A673 (cell line): Measurements from ENCODE around the gene MYLK. TPM values are rescaled to one million over a fixed set of nuclear protein-coding genes. Genes with fewer than 3 reads are reported as not detected.

Experiments
- BruUV-seq: library from RNA; stranded (reverse); fragments of 400-500 nt; replicated peaks from 2 replicates; lab custom pipeline; 2021; lab: Mats Ljungman, UMichigan
- CTCF ChIA-PET: fragments of 300-600 bp; sonication (Branson Sonifier 250); formaldehyde crosslinking; loops from one replicate; lab custom pipeline; 2022; ENCODE audit warnings: antibody characterized with exemption; lab: Charles Lee
- POLR2A ChIA-PET: fragments of 300-600 bp; sonication (Branson Sonifier 250); formaldehyde crosslinking; loops from one replicate; lab custom pipeline; 2022; ENCODE audit warnings: antibody characterized with exemption; ENCODE audit not compliant: low non-redundant PET; lab: Charles Lee
- DNase-seq: peaks from one replicate; pipeline ENCODE4 v3.0.0-alpha.2; 2015; ENCODE audit warnings: low spot score
- H3K27ac ChIP-seq: fragments of 200-600 bp; sonication (generic); 2 replicates; pipeline ENCODE4 v1.5.1; 2016; ENCODE audit warnings: mixed run types, low read depth, mild to moderate bottlenecking, mixed read lengths, antibody characterized with exemption, low read length; ENCODE audit not compliant: poor library complexity, severe bottlenecking
- H3K27me3 ChIP-seq: fragments of 200-600 bp; sonication (generic); replicated peaks from 2 replicates; pipeline ENCODE4 v1.6.1; 2017; ENCODE audit warnings: mixed run types, low read depth, mild to moderate bottlenecking, mixed read lengths, antibody characterized with exemption, low read length; ENCODE audit not compliant: insufficient read depth, poor library complexity
- H3K36me3 ChIP-seq: fragments of 200-600 bp; sonication (generic); 2 replicates; pipeline ENCODE4 v1.6.1; 2016; ENCODE audit warnings: mixed run types, mild to moderate bottlenecking, mixed read lengths, antibody characterized with exemption, low read length; ENCODE audit not compliant: insufficient read depth, poor library complexity, severe bottlenecking
- H3K4me1 ChIP-seq: fragments of 200-600 bp; sonication (generic); 2 replicates; pipeline ENCODE4 v1.6.1; 2017; ENCODE audit warnings: mixed run types, mild to moderate bottlenecking, mixed read lengths, antibody characterized with exemption, low read length; ENCODE audit not compliant: insufficient read depth, poor library complexity, severe bottlenecking
- H3K4me3 ChIP-seq: fragments of 200-600 bp; sonication (generic); 2 replicates; pipeline ENCODE4 v1.5.1; 2016; ENCODE audit warnings: low read depth, mixed run types, mild to moderate bottlenecking, mixed read lengths, low read length; ENCODE audit not compliant: poor library complexity, severe bottlenecking
- H3K9me3 ChIP-seq: fragments of 200-600 bp; sonication (generic); 2 replicates; pipeline ENCODE4 v1.6.1; 2016; ENCODE audit warnings: mixed run types, low read depth, mild to moderate bottlenecking, mixed read lengths, antibody characterized with exemption, low read length; ENCODE audit not compliant: poor library complexity, severe bottlenecking
- EZH2 ChIP-seq: fragments of 200-600 bp; sonication (generic); IDR thresholded peaks from 2 replicates; pipeline ENCODE4 v1.6.1; 2017; ENCODE audit warnings: borderline replicate concordance, low read depth, mild to moderate bottlenecking, mixed read lengths, antibody characterized with exemption, low read length; ENCODE audit not compliant: poor library complexity, severe bottlenecking
- intact Hi-C: fragments of 100-400 bp; cut with micrococcal nuclease; formaldehyde crosslinking; loops from one replicate; pipeline ENCODE4 v1.10.0; 2022; ENCODE audit not compliant: unreplicated experiment
- total RNA-seq: library from RNA; stranded (reverse); gene quantifications from 2 replicates; pipeline ENCODE4 v1.2.3, GENCODE V29; 2021
- TF ChIP-seq, protein P1 (sequence below): fragments of 300-800, 200-600 bp; sonication (generic); conservative IDR thresholded peaks from 2 replicates; pipeline ENCODE4 v1.5.1; 2017; ENCODE audit warnings: low read depth, mild to moderate bottlenecking, antibody characterized with exemption, low read length, moderate library complexity, mixed read lengths

The MYLK gene
- total RNA-seq, 1 experiment from 2014 or later, result 3.9 TPM

DNA sequence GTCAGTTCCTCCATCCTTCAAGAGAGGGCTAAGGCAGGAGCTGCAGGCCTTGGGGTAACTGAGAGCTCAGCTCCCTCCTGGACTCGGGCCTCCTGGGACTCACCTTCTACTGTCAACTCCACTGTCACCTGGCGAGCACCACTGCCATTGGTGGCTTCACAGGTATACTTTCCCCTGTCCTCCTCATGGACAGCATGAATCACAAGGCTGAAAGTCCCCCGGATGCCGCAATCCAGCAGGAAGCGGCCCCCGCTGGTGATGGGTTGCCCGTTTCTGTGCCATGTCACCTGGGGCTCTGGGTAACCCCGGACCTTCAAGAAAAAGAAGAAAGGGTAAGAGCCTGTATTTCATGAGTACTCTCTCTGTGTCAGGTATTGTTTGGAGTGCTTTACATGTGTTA lies 131.9 kb downstream of the MYLK start:
- Histone ChIP-seq H3K9me3 (no peaks in the 10 kb centered on the region), H3K36me3 (no peaks in the 10 kb centered on the region), H3K4me3 (no peak overlapping the region), H3K27ac (no peak overlapping the region), H3K27me3 (no peaks in the 10 kb centered on the region), H3K4me1 (peaks cover 6% of the 10 kb centered on the region)
- ChIA-PET CTCF (no interaction called here), POLR2A (no interaction called here)
- intact Hi-C loops, result no loop called here
- BruUV-seq, result no TSS peak
- TF ChIP-seq EZH2, result no peak
- TF ChIP-seq, protein P1, sequence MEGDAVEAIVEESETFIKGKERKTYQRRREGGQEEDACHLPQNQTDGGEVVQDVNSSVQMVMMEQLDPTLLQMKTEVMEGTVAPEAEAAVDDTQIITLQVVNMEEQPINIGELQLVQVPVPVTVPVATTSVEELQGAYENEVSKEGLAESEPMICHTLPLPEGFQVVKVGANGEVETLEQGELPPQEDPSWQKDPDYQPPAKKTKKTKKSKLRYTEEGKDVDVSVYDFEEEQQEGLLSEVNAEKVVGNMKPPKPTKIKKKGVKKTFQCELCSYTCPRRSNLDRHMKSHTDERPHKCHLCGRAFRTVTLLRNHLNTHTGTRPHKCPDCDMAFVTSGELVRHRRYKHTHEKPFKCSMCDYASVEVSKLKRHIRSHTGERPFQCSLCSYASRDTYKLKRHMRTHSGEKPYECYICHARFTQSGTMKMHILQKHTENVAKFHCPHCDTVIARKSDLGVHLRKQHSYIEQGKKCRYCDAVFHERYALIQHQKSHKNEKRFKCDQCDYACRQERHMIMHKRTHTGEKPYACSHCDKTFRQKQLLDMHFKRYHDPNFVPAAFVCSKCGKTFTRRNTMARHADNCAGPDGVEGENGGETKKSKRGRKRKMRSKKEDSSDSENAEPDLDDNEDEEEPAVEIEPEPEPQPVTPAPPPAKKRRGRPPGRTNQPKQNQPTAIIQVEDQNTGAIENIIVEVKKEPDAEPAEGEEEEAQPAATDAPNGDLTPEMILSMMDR, result no peak
- no peak for DNase-seq

DNA sequence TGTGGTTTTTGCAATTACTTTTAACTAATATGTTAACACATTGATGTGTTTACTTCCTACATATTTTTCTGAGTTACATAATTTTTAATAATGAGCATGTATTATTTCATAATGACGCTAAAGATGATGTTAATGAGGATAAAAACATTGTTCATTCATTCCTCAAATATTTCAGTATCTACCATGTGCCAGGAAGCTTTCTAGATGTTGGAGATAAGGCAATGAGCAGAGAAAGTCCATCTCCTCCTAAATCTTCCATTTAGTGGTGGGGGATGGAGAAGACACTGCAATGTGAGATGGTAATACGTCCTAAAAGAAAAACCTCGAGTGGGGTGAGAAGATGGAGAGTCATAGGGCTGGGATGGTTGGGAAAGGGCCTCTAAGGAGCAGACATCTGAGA lies 132.7 kb downstream of the MYLK start:
- Histone ChIP-seq H3K36me3 (no peaks in the 10 kb centered on the region), H3K4me3 (no peak overlapping the region), H3K27me3 (no peaks in the 10 kb centered on the region), H3K4me1 (no peaks in the 10 kb centered on the region), H3K9me3 (no peaks in the 10 kb centered on the region), H3K27ac (no peak overlapping the region)
- intact Hi-C loops, result no loop called here
- no peak for TF ChIP-seq EZH2
- TF ChIP-seq, protein P1, result no peak
- no peak for DNase-seq
- CTCF ChIA-PET, result no interaction called here
- BruUV-seq, result no TSS peak
- POLR2A ChIA-PET, result no interaction called here

DNA sequence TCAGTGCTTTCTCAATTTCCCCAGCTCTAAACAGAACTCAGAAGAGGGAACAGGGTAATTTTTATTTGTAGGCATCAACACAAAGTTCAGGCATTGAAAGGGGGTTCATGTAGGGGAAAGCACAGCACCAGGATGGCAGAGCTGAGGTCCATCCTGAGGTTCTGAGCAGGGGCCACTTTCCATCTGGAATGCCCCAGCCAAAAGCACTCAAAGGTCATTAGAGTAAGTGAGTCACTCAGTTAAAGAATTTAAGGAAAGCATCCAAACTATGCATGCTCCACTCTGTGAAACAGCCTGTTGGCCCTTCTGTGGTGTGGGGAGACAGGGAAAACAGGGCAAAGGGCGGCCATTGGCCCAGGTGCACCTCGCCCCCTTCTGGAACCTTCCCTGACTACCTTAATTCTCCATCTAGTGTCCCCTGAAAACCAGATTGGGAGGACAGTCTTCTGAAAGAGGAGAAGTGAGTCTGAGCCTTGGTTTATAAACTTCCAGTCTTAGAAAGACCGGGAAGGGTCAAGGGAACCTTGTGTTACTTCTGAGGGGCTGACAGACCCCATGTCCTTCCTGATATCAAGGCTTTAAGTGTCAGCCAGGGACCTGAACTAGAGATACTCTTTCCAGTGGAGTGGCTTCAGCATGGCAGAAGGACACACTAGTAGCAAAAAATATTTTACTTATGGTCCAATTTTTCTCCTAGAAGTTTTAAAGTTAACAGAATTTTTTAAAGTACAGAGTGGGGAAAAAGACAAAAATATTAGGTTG lies 133.3 kb downstream of the MYLK start:
- ChIA-PET POLR2A (no interaction called here), CTCF (no interaction called here)
- DNase-seq, result no peak
- Histone ChIP-seq H3K36me3 (no peaks in the 10 kb centered on the region), H3K27me3 (no peaks in the 10 kb centered on the region), H3K4me3 (no peak overlapping the region), H3K9me3 (no peaks in the 10 kb centered on the region), H3K27ac (no peak overlapping the region), H3K4me1 (no peaks in the 10 kb centered on the region)
- no TSS peak for BruUV-seq
- TF ChIP-seq, protein P1, result no peak
- TF ChIP-seq EZH2, result no peak
- intact Hi-C loops, result no loop called here
